GM19238 (cell line): Measurements from ENCODE around the gene HSPA4L.

Source experiments
- DNase-seq: peaks from one replicate; pipeline ENCODE4 v3.0.0; 2011; ENCODE audit warnings: low spot score; ENCODE audit not compliant: insufficient read length

HSPA4L gene

GRCh38 chr4:127782275-127783025 lies at the start of gene HSPA4L:
TSS of gene HSPA4L (plus strand) at chr4:127782322. CDS start at chr4:127782551, 229 bp downstream.
- DNase-seq, result peak; percentile 39

DNA sequence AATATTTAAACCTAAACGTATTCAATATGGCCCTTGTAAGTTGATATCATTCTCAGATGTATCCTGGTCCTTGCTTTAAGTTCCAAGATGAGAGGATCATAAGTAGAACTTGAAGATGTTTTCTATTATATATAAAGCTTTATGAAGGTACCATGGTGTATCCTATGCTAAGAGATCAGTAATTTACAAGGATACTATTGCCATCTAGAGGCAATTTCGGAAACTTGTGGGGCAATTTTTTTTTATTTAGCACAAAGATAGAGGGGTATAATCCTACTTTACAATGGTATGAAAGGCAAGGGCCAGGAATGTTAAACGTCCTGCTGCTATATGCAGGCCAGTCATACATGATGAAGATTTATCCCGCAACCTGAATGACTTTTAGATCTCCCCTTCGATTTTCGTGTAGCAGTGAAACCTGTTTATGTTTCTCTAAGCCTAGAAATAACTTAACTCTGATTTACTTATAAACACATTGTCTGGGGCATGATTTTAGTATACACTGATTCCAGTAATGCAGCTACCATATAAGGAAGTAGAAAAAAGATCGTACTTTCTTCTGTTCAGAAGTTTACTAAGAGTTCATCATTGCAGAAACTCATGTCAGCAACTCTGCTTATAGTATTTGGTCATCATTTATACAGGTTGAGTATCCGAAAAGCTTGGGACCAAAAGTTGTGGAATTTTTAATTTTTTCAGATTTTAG lies 49.3 kb upstream of the HSPA4L start:
- no peak for DNase-seq

DNA sequence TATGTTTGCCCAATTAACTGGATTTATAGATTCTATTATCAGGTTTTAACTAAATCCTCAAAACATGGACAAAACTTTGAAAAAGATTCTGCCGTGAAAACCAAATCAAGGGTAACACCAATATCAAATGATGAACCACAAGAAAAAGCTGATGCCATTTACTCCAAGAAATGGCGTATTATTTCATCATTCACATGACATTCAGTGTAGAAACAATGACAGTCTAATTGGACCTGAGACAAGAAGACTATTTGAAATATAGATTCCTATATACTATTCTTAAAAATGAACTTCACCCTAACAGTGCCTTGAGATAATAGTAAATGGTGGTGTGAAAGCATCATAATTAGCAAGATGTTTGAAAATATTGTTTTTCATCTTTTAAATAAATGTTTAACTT lies 47.1 kb upstream of the HSPA4L start:
- no peak for DNase-seq

- DNase-seq, result no peak
These were observed 44.8 kb upstream of the HSPA4L start for GRCh38 chr4:127737295-127737694.

DNA sequence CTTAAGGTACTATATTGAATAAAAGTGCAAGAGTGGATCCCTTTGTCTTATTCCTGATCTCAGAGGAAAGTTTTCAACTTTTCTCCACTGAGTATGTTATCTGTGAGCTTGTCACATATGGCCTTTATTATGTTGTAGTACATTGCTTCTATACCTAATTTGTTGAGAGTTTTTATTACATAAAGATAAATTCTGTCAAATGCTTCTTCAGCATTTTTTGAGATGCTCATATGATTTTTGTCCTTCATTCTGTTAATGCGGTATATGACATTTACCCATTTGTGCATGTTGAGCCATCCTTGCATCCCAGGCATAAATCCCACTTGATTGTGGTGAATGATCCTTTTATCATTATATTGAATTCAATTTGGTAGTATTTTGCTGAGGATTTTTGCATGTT lies 40.9 kb upstream of the HSPA4L start:
- no peak for DNase-seq

DNA sequence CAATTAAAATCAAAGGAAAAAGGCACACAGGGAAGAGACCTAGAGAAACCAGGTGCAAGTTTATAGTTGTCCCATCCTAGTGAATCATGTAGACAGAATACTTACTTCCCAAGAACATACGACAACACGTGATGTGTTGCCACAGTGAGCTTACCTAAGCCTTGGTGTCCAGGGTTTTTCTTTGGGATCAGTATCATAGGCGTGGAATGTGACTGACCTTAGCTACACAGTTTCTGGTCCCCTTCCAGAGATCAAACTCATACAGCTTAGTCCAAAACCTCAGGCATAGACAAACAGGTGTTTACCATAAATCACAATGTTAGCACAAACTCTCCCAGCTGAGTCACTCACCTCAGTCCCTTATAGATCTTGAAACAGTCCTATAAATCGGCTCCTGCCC lies 34.2 kb upstream of the HSPA4L start:
- no peak for DNase-seq

- DNase-seq, result no peak
These were observed 33.2 kb upstream of the HSPA4L start for GRCh38 chr4:127748957-127749356.

GRCh38 chr4:127756906-127757305 lies 25.2 kb upstream of the HSPA4L start:
- DNase-seq, result no peak

DNA sequence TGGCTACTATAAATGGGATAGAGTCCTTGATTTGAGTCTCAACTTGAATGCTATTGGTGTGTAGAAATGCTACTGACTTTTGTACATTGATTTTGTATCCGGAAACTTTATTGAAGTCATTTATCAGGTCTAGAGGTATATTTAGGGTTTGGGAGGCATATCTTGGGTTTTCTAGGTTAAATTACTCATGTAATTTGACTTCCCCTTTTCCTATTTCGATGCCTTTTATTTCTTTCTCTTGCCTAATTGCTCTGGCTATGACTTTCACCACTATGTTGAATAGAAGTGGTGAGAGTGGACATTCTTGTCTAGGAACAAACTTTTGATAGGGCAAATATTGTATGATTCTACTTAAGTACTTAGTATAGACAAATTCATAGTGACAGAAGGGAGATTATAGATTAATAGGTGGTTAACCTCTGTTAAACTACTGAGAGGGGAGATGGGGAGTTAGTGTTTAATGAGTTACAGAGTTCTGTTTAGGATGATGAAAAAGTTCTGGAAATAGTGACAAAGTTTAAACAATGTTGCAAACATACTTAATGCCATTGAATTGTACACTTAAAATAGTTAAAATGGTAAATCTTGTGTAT lies 22.8 kb upstream of the HSPA4L start:
- no peak for DNase-seq

DNA sequence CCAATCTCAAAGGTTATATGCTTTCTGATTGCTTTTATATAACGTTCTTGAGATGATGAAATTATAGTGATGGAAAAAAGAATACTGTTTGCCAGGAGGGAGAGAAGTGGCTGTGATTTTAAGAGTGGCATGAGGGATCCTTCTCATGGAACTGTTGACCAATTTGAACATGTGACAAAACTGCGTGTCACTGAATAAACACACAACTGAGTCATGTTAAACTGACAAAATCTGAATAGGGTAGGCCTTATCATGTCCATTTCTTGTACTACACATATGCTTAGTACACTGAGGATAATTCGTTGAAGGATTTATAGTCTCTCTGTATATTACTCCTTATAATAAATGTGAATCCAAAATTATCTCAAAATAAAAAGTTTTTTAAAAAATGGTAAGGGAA lies 22.2 kb upstream of the HSPA4L start:
- no peak for DNase-seq

GRCh38 chr4:127771535-127772275 lies 10.4 kb upstream of the HSPA4L start:
- no peak for DNase-seq

- no peak for DNase-seq
These were observed 9.1 kb upstream of the HSPA4L start for GRCh38 chr4:127772769-127773671.

GRCh38 chr4:127775843-127776242 lies 6.3 kb upstream of the HSPA4L start:
- DNase-seq, result no peak

DNA sequence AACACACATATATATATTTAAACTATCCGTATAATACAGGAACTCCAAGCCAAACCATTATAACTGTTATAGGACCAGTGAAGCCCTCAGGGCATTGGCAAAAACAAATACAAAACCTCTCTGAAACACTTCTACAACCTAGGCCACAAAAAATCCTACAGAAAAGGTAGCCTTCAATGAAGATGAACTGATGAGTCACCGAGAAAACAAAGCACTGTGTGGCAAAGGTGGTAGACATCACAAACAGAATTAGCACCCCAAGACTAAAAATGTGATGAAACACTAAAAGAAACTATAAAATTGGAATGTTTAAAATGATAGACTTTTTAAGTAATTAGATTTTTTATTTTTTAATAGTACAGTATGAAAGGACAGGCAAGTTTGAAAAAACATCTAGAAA lies 5.5 kb upstream of the HSPA4L start:
- no peak for DNase-seq

GRCh38 chr4:127777487-127777886 lies 4.6 kb upstream of the HSPA4L start:
- DNase-seq, result no peak

DNA sequence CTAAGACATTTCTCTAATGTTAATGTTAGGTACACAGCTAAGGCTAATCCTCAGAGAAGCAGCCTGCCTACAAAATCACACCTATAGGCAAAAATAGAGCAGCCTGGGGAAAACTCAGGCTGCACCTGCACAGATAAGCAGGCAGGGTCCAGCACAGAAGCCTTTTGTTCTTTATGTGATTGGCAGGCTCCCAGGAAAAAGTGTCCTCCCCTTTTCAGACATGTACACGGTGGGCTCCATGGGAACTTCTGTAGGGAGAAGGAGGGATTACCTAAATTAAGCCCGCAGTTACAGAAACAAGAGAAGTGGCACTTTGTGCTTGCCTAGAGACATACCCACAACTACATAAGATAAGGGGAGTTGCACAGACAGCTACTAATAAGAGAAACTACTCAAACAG lies 4.0 kb upstream of the HSPA4L start:
- DNase-seq, result no peak

- DNase-seq, result no peak
These were observed 1.5 kb upstream of the HSPA4L start for GRCh38 chr4:127780598-127780997.

DNA sequence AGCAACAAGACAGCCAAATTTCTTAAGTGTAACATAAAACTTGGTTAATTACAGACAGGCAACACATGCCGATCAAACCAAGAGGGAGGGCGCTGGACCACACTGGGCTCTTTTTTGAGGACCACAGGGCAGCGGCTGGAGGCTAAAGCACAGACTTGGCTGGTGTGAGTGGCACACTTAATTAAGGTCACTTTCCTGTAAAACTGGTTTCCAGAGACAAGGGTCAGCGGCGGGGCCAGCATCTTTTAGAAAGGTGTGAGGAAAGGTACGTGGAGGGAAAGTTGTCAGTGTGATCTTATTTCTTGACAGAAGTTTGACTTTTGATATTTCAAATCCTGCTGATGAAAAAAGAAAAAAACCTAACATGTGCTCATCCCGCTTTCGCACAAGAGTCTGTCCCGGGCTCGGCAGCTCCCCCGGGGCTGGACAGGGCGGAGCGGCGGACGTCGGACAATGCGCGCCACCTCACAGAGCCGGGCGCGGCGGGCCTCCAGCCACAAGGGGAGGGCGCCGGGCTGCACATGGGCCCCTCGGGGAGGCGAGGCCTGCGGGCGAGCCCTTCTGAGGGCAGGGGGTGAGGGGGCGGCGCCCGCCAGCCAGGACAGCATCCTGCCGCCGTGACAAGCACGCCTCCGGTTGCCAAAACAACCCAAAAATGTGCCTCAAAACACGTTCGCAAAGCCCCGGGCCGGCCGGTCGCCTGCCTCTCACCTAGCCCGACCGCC lies 660 bp upstream of the HSPA4L start:
- DNase-seq, result no peak

GRCh38 chr4:127782025-127782274 lies 172 bp upstream of the HSPA4L start:
- DNase-seq, result peak; percentile 73

DNA sequence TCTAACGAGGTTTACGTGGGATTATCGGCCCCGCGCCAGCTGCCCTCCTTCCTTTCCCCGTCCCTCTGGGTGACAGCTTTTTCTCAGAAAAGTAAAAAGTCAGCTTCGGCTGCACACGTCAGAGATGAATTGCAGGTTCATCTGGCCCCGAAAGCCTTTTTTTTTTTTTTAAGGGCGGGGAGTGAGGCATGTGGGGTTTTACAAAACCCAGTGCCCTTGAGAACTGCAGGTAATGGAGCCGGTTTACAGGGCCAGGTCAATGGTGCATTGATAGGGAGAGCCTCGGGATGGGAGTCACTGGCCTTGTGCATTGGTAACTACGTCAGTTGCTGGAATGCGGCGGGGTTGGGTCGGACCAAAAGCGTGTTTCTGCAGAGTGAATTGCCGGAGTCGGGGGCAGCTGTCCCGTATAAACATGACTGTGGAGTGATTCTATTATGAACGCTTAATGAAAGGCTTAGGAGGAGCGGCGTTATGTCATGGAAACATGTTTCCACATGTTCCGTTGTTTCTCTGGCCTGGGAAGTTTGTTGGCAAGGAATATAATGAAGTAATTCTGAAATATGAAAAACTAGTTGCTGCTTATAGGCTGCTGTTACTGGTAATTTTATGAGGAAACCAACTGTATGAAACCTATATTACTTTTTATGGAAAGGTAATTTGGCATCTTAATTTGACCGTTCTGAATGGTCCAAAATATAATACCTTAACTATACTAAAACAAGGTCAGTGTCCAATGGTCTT lies 1.1 kb downstream of the HSPA4L start:
- peak; percentile 21 for DNase-seq
